ENCODE measurements around the gene PALM2AKAP2. TPM values are rescaled to one million over a fixed set of nuclear protein-coding genes. Genes with fewer than 3 reads are reported as not detected.

PALM2AKAP2 gene
- total RNA-seq, 2 experiments from 2014 or later: not detected

- H3K27ac Mint-ChIP-seq: no peak overlapping the region
Measured at GRCh38 chr9:109765278-109765677, 14.7 kb upstream of the PALM2AKAP2 start.

GRCh38 chr9:109765830-109766229, 14.2 kb upstream of the PALM2AKAP2 start:
- no peaks in the 10 kb centered on the region for H3K36me3 Mint-ChIP-seq
- no peak overlapping the region for H3K4me3 Mint-ChIP-seq
- DNase-seq (no peak), ATAC-seq (ENCODE audit: low read depth) (no peak)
- H3K4me1 Mint-ChIP-seq: no peaks in the 10 kb centered on the region
- H3K9me3 Mint-ChIP-seq: peaks cover 1% of the 10 kb centered on the region
- H3K27ac Mint-ChIP-seq: no peak overlapping the region
- peaks cover 6% of the 10 kb centered on the region for H3K27me3 Mint-ChIP-seq
- POLR2A ChIA-PET: no interaction called here

More at GRCh38 chr9:109765278-109765677, 14.7 kb upstream of the PALM2AKAP2 start:
- Mint-ChIP-seq H3K27me3 (peaks cover 4% of the 10 kb centered on the region), H3K4me3 (no peak overlapping the region), H3K36me3 (no peaks in the 10 kb centered on the region), H3K4me1 (no peaks in the 10 kb centered on the region), H3K9me3 (peaks cover 1% of the 10 kb centered on the region)
- DNase-seq (no peak), ATAC-seq (ENCODE audit: low read depth) (no peak)
- POLR2A ChIA-PET: no interaction called here

GRCh38 chr9:109766351-109766750, 13.6 kb upstream of the PALM2AKAP2 start:
- no peak overlapping the region for H3K27ac Mint-ChIP-seq
- no peak overlapping the region for H3K4me3 Mint-ChIP-seq
- POLR2A ChIA-PET: no interaction called here
- DNase-seq (no peak), ATAC-seq (ENCODE audit: low read depth) (no peak)
- H3K36me3 Mint-ChIP-seq: no peaks in the 10 kb centered on the region
- H3K9me3 Mint-ChIP-seq: peaks cover 1% of the 10 kb centered on the region
- H3K27me3 Mint-ChIP-seq: peaks cover 6% of the 10 kb centered on the region
- H3K4me1 Mint-ChIP-seq: no peaks in the 10 kb centered on the region

GRCh38 chr9:109767404-109767803, 12.6 kb upstream of the PALM2AKAP2 start:
- no peak for DNase-seq
- no peak overlapping the region for H3K27ac Mint-ChIP-seq
- no peaks in the 10 kb centered on the region for H3K36me3 Mint-ChIP-seq
- no peaks in the 10 kb centered on the region for H3K4me1 Mint-ChIP-seq
- POLR2A ChIA-PET: no interaction called here
- H3K9me3 Mint-ChIP-seq: no peaks in the 10 kb centered on the region
- H3K4me3 Mint-ChIP-seq: no peak overlapping the region
- peaks cover 8% of the 10 kb centered on the region for H3K27me3 Mint-ChIP-seq
- ATAC-seq (ENCODE audit: low read depth): no peak

GRCh38 chr9:109767814-109768213, 12.2 kb upstream of the PALM2AKAP2 start:
- H3K4me1 Mint-ChIP-seq: no peaks in the 10 kb centered on the region
- no peak overlapping the region for H3K4me3 Mint-ChIP-seq

GRCh38 chr9:109769250-109769649, 10.7 kb upstream of the PALM2AKAP2 start:
- Mint-ChIP-seq H3K36me3 (no peaks in the 10 kb centered on the region), H3K9me3 (no peaks in the 10 kb centered on the region), H3K4me1 (no peaks in the 10 kb centered on the region), H3K27ac (no peak overlapping the region), H3K27me3 (peaks cover 8% of the 10 kb centered on the region), H3K4me3 (no peak overlapping the region)
- no peak for ATAC-seq (ENCODE audit: low read depth)
- POLR2A ChIA-PET: no interaction called here
- DNase-seq: no peak

More at GRCh38 chr9:109767814-109768213, 12.2 kb upstream of the PALM2AKAP2 start:
- H3K27me3 Mint-ChIP-seq: peaks cover 8% of the 10 kb centered on the region
- ATAC-seq (ENCODE audit: low read depth) (no peak), DNase-seq (no peak)
- no peak overlapping the region for H3K27ac Mint-ChIP-seq
- no peaks in the 10 kb centered on the region for H3K36me3 Mint-ChIP-seq
- H3K9me3 Mint-ChIP-seq: no peaks in the 10 kb centered on the region
- POLR2A ChIA-PET: no interaction called here

GRCh38 chr9:109770101-109770500, 9.9 kb upstream of the PALM2AKAP2 start:
- POLR2A ChIA-PET: no interaction called here
- H3K27me3 Mint-ChIP-seq: peaks cover 8% of the 10 kb centered on the region
- no peak for ATAC-seq (ENCODE audit: low read depth)

GRCh38 chr9:109771087-109771486, 8.9 kb upstream of the PALM2AKAP2 start:
- POLR2A ChIA-PET: no interaction called here
- Mint-ChIP-seq H3K36me3 (no peaks in the 10 kb centered on the region), H3K4me1 (no peaks in the 10 kb centered on the region), H3K27me3 (peaks cover 8% of the 10 kb centered on the region), H3K4me3 (no peak overlapping the region), H3K9me3 (no peaks in the 10 kb centered on the region), H3K27ac (no peak overlapping the region)
- ATAC-seq (ENCODE audit: low read depth): no peak
- no peak for DNase-seq

More at GRCh38 chr9:109770101-109770500, 9.9 kb upstream of the PALM2AKAP2 start:
- no peak for DNase-seq
- no peaks in the 10 kb centered on the region for H3K9me3 Mint-ChIP-seq
- H3K4me1 Mint-ChIP-seq: no peaks in the 10 kb centered on the region
- no peaks in the 10 kb centered on the region for H3K36me3 Mint-ChIP-seq
- H3K27ac Mint-ChIP-seq: no peak overlapping the region
- no peak overlapping the region for H3K4me3 Mint-ChIP-seq

GRCh38 chr9:109771796-109772531, 8.0 kb upstream of the PALM2AKAP2 start:
- DNase-seq (no peak), ATAC-seq (ENCODE audit: low read depth) (no peak)
- Mint-ChIP-seq H3K27me3 (peaks cover 8% of the 10 kb centered on the region), H3K27ac (no peak overlapping the region), H3K9me3 (no peaks in the 10 kb centered on the region), H3K4me1 (no peaks in the 10 kb centered on the region), H3K4me3 (no peak overlapping the region), H3K36me3 (no peaks in the 10 kb centered on the region)
- POLR2A ChIA-PET: no interaction called here

GRCh38 chr9:109775516-109775915, 4.5 kb upstream of the PALM2AKAP2 start:
- no peaks in the 10 kb centered on the region for H3K9me3 Mint-ChIP-seq
- peaks cover 28% of the 10 kb centered on the region for H3K27me3 Mint-ChIP-seq
- no peak overlapping the region for H3K4me3 Mint-ChIP-seq
- no peak overlapping the region for H3K27ac Mint-ChIP-seq
- ATAC-seq (ENCODE audit: low read depth): no peak
- DNase-seq: no peak
- H3K36me3 Mint-ChIP-seq: no peaks in the 10 kb centered on the region
- no peaks in the 10 kb centered on the region for H3K4me1 Mint-ChIP-seq
- POLR2A ChIA-PET: interaction anchor here (0.5 kb wide), 1 partner anchor 240 kb away, joined by 3 read pairs; no protein-coding TSS in a partner anchor

GRCh38 chr9:109776391-109776790, 3.6 kb upstream of the PALM2AKAP2 start:
- H3K4me1 Mint-ChIP-seq: no peaks in the 10 kb centered on the region
- no peak overlapping the region for H3K4me3 Mint-ChIP-seq
- no peak overlapping the region for H3K27ac Mint-ChIP-seq
- H3K27me3 Mint-ChIP-seq: peaks cover 35% of the 10 kb centered on the region
- DNase-seq (no peak), ATAC-seq (ENCODE audit: low read depth) (no peak)
- no peaks in the 10 kb centered on the region for H3K9me3 Mint-ChIP-seq
- POLR2A ChIA-PET: no interaction called here
- H3K36me3 Mint-ChIP-seq: no peaks in the 10 kb centered on the region

GRCh38 chr9:109780453-109781033, 545 bp downstream of the PALM2AKAP2 start:
- H3K27ac Mint-ChIP-seq: no peak overlapping the region
- no peak for ATAC-seq (ENCODE audit: low read depth)
- no peak for DNase-seq
- peaks cover 38% of the 10 kb centered on the region for H3K27me3 Mint-ChIP-seq
- POLR2A ChIA-PET: no interaction called here
- peaks cover 1% of the 10 kb centered on the region for H3K9me3 Mint-ChIP-seq
- no peak overlapping the region for H3K4me3 Mint-ChIP-seq
- H3K36me3 Mint-ChIP-seq: no peaks in the 10 kb centered on the region
- H3K4me1 Mint-ChIP-seq: no peaks in the 10 kb centered on the region

- H3K36me3 Mint-ChIP-seq: no peaks in the 10 kb centered on the region
- no peak for ATAC-seq (ENCODE audit: low read depth)
- no peak overlapping the region for H3K27ac Mint-ChIP-seq
- no peak overlapping the region for H3K4me3 Mint-ChIP-seq
- H3K27me3 Mint-ChIP-seq: peaks cover 38% of the 10 kb centered on the region
- no peak for DNase-seq
- no peaks in the 10 kb centered on the region for H3K4me1 Mint-ChIP-seq
- POLR2A ChIA-PET: no interaction called here
- peaks cover 1% of the 10 kb centered on the region for H3K9me3 Mint-ChIP-seq
Measured at GRCh38 chr9:109781086-109781485, 1.1 kb downstream of the PALM2AKAP2 start.

- no peaks in the 10 kb centered on the region for H3K36me3 Mint-ChIP-seq
- ATAC-seq (ENCODE audit: low read depth) (no peak), DNase-seq (no peak)
- no peaks in the 10 kb centered on the region for H3K4me1 Mint-ChIP-seq
- no peak overlapping the region for H3K4me3 Mint-ChIP-seq
- H3K27me3 Mint-ChIP-seq: peaks cover 38% of the 10 kb centered on the region
- peaks cover 1% of the 10 kb centered on the region for H3K9me3 Mint-ChIP-seq
- no peak overlapping the region for H3K27ac Mint-ChIP-seq
- POLR2A ChIA-PET: no interaction called here
Measured at GRCh38 chr9:109781541-109782197, 1.7 kb downstream of the PALM2AKAP2 start.
